Spleen (tissue), 7 donors: ENCODE results near the gene ZNF683.

ENCODE experiments used
- POLR2A ChIP-seq, 3 donors: fragments of 450-650 bp; IDR thresholded peaks; one replicate each; pipeline ENCODE4 v1.5.1; 2017; ENCODE audit warnings: antibody characterized with exemption in 3 of 3, mild to moderate bottlenecking in 1 of 3
- POLR2AphosphoS5 ChIP-seq, 3 donors: sonication (generic); formaldehyde crosslinking; IDR thresholded peaks; one replicate each; pipeline ENCODE4 v1.5.1; 2017; ENCODE audit warnings: antibody characterized with exemption in 3 of 3
- TF ChIP-seq, protein P1 (sequence below), 11 experiments: fragments of 200-600 bp in 7 of 11; fragments of 450-650 bp in 4 of 11; sonication (generic) in 4 of 11; IDR thresholded peaks in 8 of 11; conservative IDR thresholded peaks in 3 of 11; 1 replicate in 7 of 11; 2 replicates in 4 of 11; pipeline versions ENCODE4 v1.4.0 to v1.8.0; 2016 to 2021; ENCODE audit warnings: antibody characterized with exemption in 11 of 11, inconsistent platforms in 4 of 11, mild to moderate bottlenecking in 1 of 11
- donor health status: DM: no; HTN: no; CAD: no; lungs with moderate emphysema.
- donor health status: DM: no; HTN: no; CAD: no.
- donor health status: DM: no; HTN: no; CAD: no.

DNA sequence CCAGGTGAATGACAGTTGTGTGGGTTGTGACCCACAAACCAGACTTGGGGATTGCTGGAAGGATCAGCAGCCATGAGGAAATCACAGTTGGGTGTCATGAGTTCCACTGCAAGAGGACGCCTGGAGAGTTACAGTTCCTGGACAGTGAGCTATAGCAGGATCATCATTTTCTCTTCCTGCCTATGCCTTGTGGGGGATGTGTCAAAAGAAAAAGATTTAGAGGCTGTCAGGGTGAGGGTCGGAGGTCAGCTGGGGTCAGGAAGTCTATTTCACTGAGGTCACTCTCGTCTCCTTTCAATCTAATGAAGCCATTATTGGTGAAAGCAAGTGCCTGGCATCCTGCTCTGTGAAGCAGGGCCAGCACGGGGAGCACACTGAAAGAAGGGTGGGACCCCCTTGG, 31.1 kb upstream of the ZNF683 start:
- TF ChIP-seq, protein P1, sequence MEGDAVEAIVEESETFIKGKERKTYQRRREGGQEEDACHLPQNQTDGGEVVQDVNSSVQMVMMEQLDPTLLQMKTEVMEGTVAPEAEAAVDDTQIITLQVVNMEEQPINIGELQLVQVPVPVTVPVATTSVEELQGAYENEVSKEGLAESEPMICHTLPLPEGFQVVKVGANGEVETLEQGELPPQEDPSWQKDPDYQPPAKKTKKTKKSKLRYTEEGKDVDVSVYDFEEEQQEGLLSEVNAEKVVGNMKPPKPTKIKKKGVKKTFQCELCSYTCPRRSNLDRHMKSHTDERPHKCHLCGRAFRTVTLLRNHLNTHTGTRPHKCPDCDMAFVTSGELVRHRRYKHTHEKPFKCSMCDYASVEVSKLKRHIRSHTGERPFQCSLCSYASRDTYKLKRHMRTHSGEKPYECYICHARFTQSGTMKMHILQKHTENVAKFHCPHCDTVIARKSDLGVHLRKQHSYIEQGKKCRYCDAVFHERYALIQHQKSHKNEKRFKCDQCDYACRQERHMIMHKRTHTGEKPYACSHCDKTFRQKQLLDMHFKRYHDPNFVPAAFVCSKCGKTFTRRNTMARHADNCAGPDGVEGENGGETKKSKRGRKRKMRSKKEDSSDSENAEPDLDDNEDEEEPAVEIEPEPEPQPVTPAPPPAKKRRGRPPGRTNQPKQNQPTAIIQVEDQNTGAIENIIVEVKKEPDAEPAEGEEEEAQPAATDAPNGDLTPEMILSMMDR (IDR thresholded peaks at IDR 0.05 in 8 of 11, conservative IDR thresholded peaks at IDR 0.05 in 3 of 11) = no peak
- no peak for TF ChIP-seq POLR2A (IDR thresholded peaks at IDR 0.05)
- TF ChIP-seq POLR2AphosphoS5 (IDR thresholded peaks at IDR 0.05) = no peak
